PFSK-1 (cell line): Measurements from ENCODE around the gene GNG7.

Experiments
- FOXP2 ChIP-seq: optimal IDR thresholded peaks from 2 replicates; pipeline ENCODE3; 2011; ENCODE audit warnings: borderline replicate concordance, control low read depth, inconsistent platforms; ENCODE audit not compliant: insufficient read depth; ENCODE audit errors: extremely low read length, extremely low read depth
- POLR2AphosphoS5 ChIP-seq: IDR thresholded peaks from 2 replicates; pipeline ENCODE4 v1.6.1; 2012; ENCODE audit warnings: low read depth, mild to moderate bottlenecking, control low read depth, low read length, moderate library complexity
- REST ChIP-seq, 2 experiments: IDR thresholded peaks; 2 replicates each; pipeline versions ENCODE4 v1.6.1 to v1.8.0; 2011 to 2012; ENCODE audit warnings: low read depth in 2 of 2, low read length in 2 of 2, control low read depth in 1 of 2, inconsistent platforms in 1 of 2, mild to moderate bottlenecking in 1 of 2, moderate library complexity in 1 of 2; ENCODE audit not compliant: insufficient read depth in 1 of 2
- SIN3A ChIP-seq: IDR thresholded peaks from 2 replicates; pipeline ENCODE4 v1.6.1; 2012; ENCODE audit warnings: mild to moderate bottlenecking, low read length, moderate library complexity, borderline replicate concordance; ENCODE audit not compliant: insufficient read depth
- TAF1 ChIP-seq: IDR thresholded peaks from 2 replicates; pipeline ENCODE4 v1.6.1; 2012; ENCODE audit warnings: low read length, control low read depth, borderline replicate concordance; ENCODE audit not compliant: insufficient read depth

GNG7 gene

DNA sequence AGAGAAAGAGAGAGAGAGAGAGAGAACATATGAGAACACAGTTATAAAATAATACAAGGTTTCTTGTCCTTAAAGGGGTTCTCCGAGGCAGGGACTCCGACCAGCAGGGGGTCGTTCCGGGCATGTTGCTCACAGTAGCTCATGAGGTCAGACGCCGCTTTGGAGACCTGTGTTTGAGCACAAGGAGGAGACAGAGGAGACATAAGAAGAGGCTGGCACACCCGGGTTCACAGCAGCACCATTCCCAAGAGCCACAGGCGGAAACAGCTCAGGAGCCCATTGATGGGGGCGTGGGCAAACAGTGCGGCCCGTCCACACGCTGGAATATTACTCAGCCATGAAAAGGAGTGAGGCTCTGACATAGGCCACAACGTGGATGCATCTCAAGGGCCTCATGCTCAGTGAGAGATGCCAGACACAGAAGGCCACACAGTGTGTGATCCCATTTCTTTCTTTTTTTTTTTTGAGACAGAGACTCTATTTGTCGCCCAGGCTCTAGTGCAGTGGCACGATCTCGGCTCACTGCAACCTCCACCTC is 187.4 kb downstream of the GNG7 start:
- TF ChIP-seq POLR2AphosphoS5 = no peak
- TF ChIP-seq REST (IDR thresholded peaks at IDR 0.05; ENCODE audit: insufficient read depth in 1 of 2, low read depth in 2 of 2, low read length in 2 of 2) = no peak
- TF ChIP-seq TAF1 = no peak
- no peak for TF ChIP-seq FOXP2

DNA sequence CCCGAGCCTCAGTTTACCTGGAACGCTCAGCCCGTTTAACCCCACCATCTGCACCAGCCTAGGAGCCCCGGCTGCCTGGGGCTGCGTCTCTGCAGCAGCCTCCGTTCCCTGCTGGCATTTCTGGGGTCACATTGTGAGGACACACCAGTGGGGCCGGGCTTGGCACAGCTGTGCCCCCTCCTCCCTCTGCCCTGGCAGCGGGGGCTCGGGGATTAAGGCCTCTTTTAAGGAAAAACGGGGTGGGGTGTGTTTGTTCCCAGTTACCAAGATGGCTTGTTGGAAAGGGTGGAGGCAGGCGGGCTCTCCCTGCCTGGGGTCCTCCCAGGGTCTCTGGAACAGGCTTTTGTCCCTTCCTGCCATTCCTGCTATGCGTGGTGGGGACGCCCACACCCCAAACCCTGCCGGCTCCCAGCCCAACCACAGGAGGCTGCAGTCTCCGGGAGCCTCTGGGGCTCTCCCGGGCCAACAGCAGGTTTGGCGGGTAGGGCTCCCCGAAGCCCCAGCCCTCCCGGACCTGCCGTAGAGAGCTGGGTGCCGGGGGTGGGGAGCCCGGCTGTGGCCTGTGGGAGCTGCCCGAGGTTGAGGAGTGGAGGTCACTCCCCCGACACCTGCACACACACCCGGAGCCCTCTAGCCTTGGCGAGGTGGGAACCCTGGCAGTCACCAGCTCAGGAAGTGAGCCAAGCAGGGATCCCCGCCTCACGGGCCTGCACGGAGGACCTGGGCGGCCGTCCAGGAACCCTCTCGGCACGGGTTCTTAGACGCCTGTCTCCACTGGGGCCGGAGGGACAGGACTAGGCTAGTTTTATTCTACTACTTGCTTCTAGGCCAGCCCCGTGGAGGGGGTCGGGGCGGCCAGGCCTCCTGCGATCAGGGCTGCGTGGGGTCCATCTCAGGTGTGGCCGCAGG is 189.7 kb downstream of the GNG7 start:
- TF ChIP-seq REST (IDR thresholded peaks at IDR 0.05; ENCODE audit: insufficient read depth in 1 of 2, low read depth in 2 of 2, low read length in 2 of 2) (no peak), POLR2AphosphoS5 (no peak), TAF1 (no peak), SIN3A (no peak), FOXP2 (no peak)

DNA sequence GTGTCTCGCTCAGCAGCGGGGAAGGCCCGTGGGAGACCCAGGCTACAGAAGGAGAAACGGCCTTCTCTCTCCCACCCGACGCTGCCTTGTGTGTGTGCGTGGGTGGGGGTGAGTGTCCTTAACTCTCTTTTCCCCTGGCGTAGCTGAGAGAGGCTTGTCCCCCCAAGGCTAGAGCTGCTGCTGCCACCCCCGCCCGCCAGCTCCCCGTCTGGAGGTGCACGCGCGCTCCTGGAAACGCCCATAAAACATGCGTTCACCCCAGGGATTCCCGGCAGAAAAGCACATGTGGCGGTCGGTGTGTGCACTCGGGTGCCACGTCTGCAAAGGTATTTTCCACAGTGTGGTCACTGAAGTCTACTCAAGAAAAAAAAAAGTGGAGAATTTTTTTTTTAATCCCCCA is 190.5 kb downstream of the GNG7 start:
- TF ChIP-seq TAF1 = no peak
- no peak for TF ChIP-seq REST (IDR thresholded peaks at IDR 0.05; ENCODE audit: insufficient read depth in 1 of 2, low read depth in 2 of 2, low read length in 2 of 2)
- TF ChIP-seq SIN3A = no peak
- TF ChIP-seq POLR2AphosphoS5 = no peak
- TF ChIP-seq FOXP2 = no peak

DNA sequence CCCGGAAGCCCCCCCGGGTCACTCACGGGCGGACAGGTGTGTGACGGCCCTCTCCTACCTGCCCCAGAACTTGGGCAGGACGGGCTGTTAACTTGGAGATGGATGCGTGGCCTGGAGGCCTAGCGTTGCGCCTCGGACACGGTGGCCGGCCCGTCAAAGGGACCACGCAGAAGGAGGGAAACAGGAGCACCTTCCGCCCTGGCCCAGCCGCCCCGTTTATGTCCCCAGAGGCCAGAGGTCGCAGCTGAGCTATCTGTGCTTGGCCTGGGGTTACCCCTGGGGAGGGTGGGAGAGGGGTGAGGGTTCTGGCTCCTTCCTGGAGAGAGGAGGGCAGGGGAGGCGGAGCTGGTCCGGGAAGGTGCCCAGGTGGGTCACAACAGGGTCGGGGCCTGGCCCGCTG is 190.9 kb downstream of the GNG7 start:
- TF ChIP-seq TAF1 (no peak), SIN3A (no peak), POLR2AphosphoS5 (no peak), REST (IDR thresholded peaks at IDR 0.05; ENCODE audit: insufficient read depth in 1 of 2, low read depth in 2 of 2, low read length in 2 of 2) (no peak), FOXP2 (no peak)
